Body of pancreas (tissue), 4 donors: ENCODE data around the gene SARM1. TPM values are rescaled to one million over a fixed set of nuclear protein-coding genes. Genes with fewer than 3 reads are reported as not detected.

Source experiments
- ATAC-seq: fragments of 150-250 bp; one replicate; pipeline ENCODE4 v1.9.1; 2016
- DNase-seq, 4 donors: peaks; one replicate each; pipeline ENCODE4 v3.0.0-alpha.2; 2019
- H3K27ac ChIP-seq, 4 donors: fragments of 200-600 bp; sonication (generic); 1 replicate in 3 of 4; 2 replicates in 1 of 4; pipeline versions ENCODE4 v1.5.1 to v1.6.1; 2016 to 2019; ENCODE audit warnings: mild to moderate bottlenecking in 1 of 4, mixed read lengths in 1 of 4, moderate library complexity in 1 of 4
- H3K27me3 ChIP-seq, 2 donors: fragments of 200-600 bp; sonication (generic); one replicate each; pipeline ENCODE4 v1.6.0; 2016; ENCODE audit warnings: mild to moderate bottlenecking in 1 of 2
- H3K36me3 ChIP-seq, 2 donors: fragments of 200-600 bp; sonication (generic); replicated peaks in 1 of 2; 2 replicates each; pipeline ENCODE4 v1.5.1; 2016; ENCODE audit warnings: low read depth in 2 of 2; ENCODE audit not compliant: insufficient read depth in 1 of 2
- H3K4me1 ChIP-seq: fragments of 200-600 bp; sonication (generic); one replicate; pipeline ENCODE4 v1.6.0; 2016
- H3K4me3 ChIP-seq, 2 donors: fragments of 200-600 bp; sonication (generic); 1 replicate in 1 of 2; 2 replicates in 1 of 2; pipeline ENCODE4 v1.5.1; 2016 to 2019
- H3K9me3 ChIP-seq, 3 donors: fragments of 200-600 bp; sonication (generic); 1 replicate in 2 of 3; 2 replicates in 1 of 3; pipeline ENCODE4 v1.5.1; 2016
- POLR2A ChIP-seq, 3 donors: fragments of 450-650 bp; IDR thresholded peaks; one replicate each; pipeline ENCODE4 v1.6.1; 2016; ENCODE audit warnings: antibody characterized with exemption in 3 of 3, mild to moderate bottlenecking in 2 of 3
- WGBS, 2 donors: methylation state at CpG; one replicate each; pipeline ENCODE4 v1.1.5; 2017; 5-methylcytosine and 5-hydroxymethylcytosine counted together
- intact Hi-C: fragments of 100-400 bp; cut with DNase I; formaldehyde crosslinking; loops from one replicate; pipeline ENCODE4 v1.15.1; 2023
- total RNA-seq, 2 donors: library from RNA; depleted of rRNA; stranded (reverse); fragments of >200 nt; gene quantifications; one replicate each; pipeline ENCODE4 v1.1.0, GENCODE V29; 2016
- TF ChIP-seq, protein P1 (sequence below), 7 experiments: fragments of 450-650 bp in 4 of 7; fragments of 200-600 bp in 3 of 7; sonication (generic) in 3 of 7; IDR thresholded peaks; one replicate each; pipeline ENCODE4 v1.5.1; 2016 to 2019; ENCODE audit warnings: antibody characterized with exemption in 7 of 7

Gene SARM1
- total RNA-seq, 2 donors from 2014 or later, result 13.7 to 33.9 TPM

DNA sequence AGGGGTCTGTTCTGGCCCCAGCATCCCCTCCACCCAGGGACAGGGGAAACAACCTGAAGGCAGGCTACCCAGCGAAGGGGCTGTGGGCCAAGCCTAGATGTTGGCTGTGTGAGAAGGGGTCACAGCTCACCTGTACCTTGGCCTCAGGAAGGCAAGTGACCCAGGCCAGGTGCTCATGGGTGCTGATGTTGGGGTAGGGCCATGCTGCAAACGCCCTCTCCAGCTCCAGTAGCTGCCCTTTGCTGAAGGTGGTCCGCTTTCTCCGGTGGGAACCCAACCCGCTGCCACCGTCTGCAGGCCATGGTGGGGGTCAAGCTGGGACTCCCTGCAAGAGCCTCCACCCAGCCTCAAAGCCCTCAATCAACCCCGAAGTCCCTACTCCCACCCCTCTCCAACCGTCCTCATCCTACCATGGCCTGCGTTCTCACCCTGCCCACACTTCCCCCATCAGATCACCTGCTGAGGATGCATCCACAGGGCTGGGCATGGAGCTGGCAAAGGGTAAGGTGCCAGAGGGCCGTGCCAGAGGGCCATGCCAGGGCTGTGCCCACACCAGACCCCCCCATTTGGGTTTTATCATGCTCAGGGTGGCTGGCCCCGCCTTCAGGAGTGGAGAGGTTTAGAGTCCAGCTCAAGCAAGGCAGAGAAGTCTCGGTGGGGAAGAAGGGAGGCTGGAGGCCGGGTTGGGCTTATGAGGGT is 6.7 kb upstream of the SARM1 start, which contains the start of gene SEBOX:
Gene SEBOX, minus strand, starts transcription at position 535 of the 699 bp plus-strand sequence. Its CDS starts 48 bp downstream, at position 487.
- Histone ChIP-seq H3K4me1 (peaks cover 9% of the 10 kb centered on the region), H3K27ac (no peak within 1 kb of the TSS), H3K27me3 (no peaks in the 10 kb centered on the region), H3K36me3 (peaks cover 0 to 25% of the 10 kb centered on the region in 2 donors), H3K9me3 (no peaks in the 10 kb centered on the region), H3K4me3 (no peak within 1 kb of the TSS)
- TF ChIP-seq, protein P1, sequence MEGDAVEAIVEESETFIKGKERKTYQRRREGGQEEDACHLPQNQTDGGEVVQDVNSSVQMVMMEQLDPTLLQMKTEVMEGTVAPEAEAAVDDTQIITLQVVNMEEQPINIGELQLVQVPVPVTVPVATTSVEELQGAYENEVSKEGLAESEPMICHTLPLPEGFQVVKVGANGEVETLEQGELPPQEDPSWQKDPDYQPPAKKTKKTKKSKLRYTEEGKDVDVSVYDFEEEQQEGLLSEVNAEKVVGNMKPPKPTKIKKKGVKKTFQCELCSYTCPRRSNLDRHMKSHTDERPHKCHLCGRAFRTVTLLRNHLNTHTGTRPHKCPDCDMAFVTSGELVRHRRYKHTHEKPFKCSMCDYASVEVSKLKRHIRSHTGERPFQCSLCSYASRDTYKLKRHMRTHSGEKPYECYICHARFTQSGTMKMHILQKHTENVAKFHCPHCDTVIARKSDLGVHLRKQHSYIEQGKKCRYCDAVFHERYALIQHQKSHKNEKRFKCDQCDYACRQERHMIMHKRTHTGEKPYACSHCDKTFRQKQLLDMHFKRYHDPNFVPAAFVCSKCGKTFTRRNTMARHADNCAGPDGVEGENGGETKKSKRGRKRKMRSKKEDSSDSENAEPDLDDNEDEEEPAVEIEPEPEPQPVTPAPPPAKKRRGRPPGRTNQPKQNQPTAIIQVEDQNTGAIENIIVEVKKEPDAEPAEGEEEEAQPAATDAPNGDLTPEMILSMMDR (IDR thresholded peaks at IDR 0.05), result no peak
- TF ChIP-seq POLR2A (IDR thresholded peaks at IDR 0.05), result no peak
- WGBS, 2 donors, result 87 to 91% methylated on average over 9 to 13 of the region's 13 CpGs
- DNase-seq (no peak), ATAC-seq (no peak)
- intact Hi-C loops, result no loop called here

DNA sequence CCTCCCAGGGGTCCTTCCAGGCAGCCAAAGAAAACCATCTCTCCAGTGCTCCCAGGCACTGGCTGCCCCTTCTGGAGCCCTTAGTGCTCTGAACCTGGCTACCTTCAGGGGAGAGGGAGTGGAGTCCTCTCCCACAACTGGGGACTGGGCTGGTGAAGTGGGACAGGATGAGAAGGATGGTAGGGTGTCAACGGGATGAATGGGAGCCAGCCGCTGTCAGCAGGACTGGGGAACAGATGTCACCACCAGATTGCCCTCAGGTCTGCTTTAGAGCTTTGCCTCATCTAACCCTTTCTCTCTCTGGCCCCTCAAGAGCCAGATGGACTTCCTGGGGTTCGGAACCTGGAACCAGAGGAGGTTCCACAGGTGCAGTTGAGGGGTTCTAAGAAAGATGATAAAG is 6.0 kb upstream of the SARM1 start:
- H3K4me3 ChIP-seq, result no peak overlapping the region
- intact Hi-C loops, result no loop called here
- DNase-seq (no peak), ATAC-seq (no peak)
- 92 to 93% methylated on average over 3 of the region's 3 CpGs for WGBS, 2 donors
- H3K27ac ChIP-seq, result no peak overlapping the region
- no peaks in the 10 kb centered on the region for H3K9me3 ChIP-seq
- peaks cover 16% of the 10 kb centered on the region for H3K4me1 ChIP-seq
- H3K36me3 ChIP-seq, result peaks cover 0 to 20% of the 10 kb centered on the region in 2 donors
- no peaks in the 10 kb centered on the region for H3K27me3 ChIP-seq
- no peak for TF ChIP-seq POLR2A (IDR thresholded peaks at IDR 0.05)
- TF ChIP-seq, protein P1 (IDR thresholded peaks at IDR 0.05), result no peak

DNA sequence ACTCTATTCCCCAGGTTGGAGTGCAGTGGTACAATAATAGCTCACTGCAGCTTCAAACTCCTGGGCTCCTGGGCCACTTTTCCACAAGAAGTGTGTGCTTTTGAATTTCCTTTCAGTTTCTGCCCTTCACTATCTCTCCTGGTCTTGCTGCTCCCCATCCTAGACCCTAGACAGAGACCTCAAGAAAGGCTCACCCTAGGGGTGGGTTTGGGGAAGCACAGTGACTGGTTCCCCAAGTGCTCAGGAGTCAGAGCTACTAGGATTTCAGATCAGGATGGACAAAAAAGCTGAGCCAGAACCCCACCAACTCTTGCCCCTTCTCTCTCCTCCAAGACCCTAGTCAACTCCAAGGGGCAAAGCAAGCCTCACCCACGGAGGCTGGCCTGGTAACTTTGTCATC is 4.9 kb upstream of the SARM1 start:
- no peak for DNase-seq
- Histone ChIP-seq H3K36me3 (peaks cover 0 to 9% of the 10 kb centered on the region in 2 donors), H3K4me1 (peaks cover 27% of the 10 kb centered on the region), H3K27ac (no peak overlapping the region), H3K4me3 (no peak overlapping the region), H3K27me3 (no peaks in the 10 kb centered on the region), H3K9me3 (no peaks in the 10 kb centered on the region)
- WGBS, 2 donors, result 70 to 78% methylated on average over 1 of the region's 1 CpG
- no peak for ATAC-seq
- intact Hi-C loops, result no loop called here
- TF ChIP-seq, protein P1 (IDR thresholded peaks at IDR 0.05), result no peak

DNA sequence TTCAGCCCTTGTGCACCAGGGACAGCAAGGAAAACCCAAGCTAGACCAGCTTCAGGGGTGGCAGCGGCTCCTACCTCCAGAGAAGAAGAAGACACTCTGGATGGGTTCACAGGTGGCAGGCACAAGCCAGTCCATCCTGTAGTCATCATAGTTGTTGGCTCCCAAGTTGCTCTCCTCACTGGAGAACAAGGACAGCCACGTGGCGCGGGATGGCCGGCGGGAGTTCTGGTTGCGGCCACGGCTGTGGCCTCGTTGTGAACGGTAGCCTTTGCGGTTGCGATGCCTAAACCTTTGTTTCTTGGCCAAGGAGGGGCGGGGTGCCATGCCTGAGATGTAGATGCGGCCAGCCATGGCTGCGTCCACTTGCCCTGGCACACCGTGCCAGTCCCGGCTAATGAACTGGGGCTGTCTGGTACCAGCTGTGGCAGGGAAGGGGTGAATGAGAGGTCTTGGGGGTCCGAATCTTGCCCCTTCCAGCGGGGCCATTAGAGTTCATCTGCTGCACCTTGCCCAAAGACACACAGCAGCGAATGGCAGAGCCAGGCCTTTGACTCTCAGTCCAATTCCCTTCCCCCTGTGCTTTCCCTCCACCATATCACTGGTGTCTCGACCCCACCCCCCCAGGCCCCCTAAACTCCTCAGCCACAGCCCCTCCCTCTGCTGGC is 3.7 kb upstream of the SARM1 start:
- peaks cover 39% of the 10 kb centered on the region for H3K4me1 ChIP-seq
- intact Hi-C loops, result no loop called here
- no peak for DNase-seq
- H3K36me3 ChIP-seq, result peaks cover 0 to 6% of the 10 kb centered on the region in 2 donors
- H3K27me3 ChIP-seq, result no peaks in the 10 kb centered on the region
- H3K27ac ChIP-seq, result no peak overlapping the region
- 79 to 83% methylated on average over 12 to 21 of the region's 21 CpGs for WGBS, 2 donors
- no peak overlapping the region for H3K4me3 ChIP-seq
- no peak for ATAC-seq
- no peaks in the 10 kb centered on the region for H3K9me3 ChIP-seq
- TF ChIP-seq POLR2A (IDR thresholded peaks at IDR 0.05), result no peak
- TF ChIP-seq, protein P1 (IDR thresholded peaks at IDR 0.05), result no peak
